Naive B cell (primary cell): ENCODE results near the gene PAPSS2. TPM values are rescaled to one million over a fixed set of nuclear protein-coding genes. Genes with fewer than 3 reads are reported as not detected.

Experiments
- ATAC-seq, 2 donors: fragments of 150-1000 bp; cut with Tn5 transposase; 2 replicates each; pipeline ENCODE4 v1.10.0; 2021; ENCODE audit warnings: low read depth in 2 of 2, mild to moderate bottlenecking in 2 of 2, moderate library complexity in 2 of 2
- DNase-seq: peaks from one replicate; pipeline ENCODE4 v3.0.0; 2022
- H3K27ac Mint-ChIP-seq, 6 donors: one replicate each; pipeline ENCODE4 v1.8.0; 2020 to 2022; ENCODE audit warnings: mild to moderate bottlenecking in 6 of 6, mixed read lengths in 6 of 6, moderate library complexity in 5 of 6, inconsistent platforms in 2 of 6
- H3K27me3 Mint-ChIP-seq, 3 donors: one replicate each; pipeline ENCODE4 v1.8.0; 2021 to 2022; ENCODE audit warnings: mixed read lengths in 3 of 3, mild to moderate bottlenecking in 1 of 3
- H3K36me3 Mint-ChIP-seq, 2 donors: one replicate each; pipeline ENCODE4 v1.8.0; 2020 to 2022; ENCODE audit warnings: mixed read lengths in 2 of 2, inconsistent platforms in 1 of 2, mild to moderate bottlenecking in 1 of 2
- H3K4me1 Mint-ChIP-seq, 3 donors: one replicate each; pipeline ENCODE4 v1.8.0; 2020 to 2022; ENCODE audit warnings: mixed read lengths in 3 of 3, inconsistent platforms in 1 of 3, mild to moderate bottlenecking in 1 of 3, moderate library complexity in 1 of 3
- H3K4me3 Mint-ChIP-seq, 8 donors: one replicate each; pipeline ENCODE4 v1.8.0; 2020 to 2022; ENCODE audit warnings: mild to moderate bottlenecking in 8 of 8, mixed read lengths in 8 of 8, moderate library complexity in 8 of 8, inconsistent platforms in 2 of 8
- H3K9me3 Mint-ChIP-seq, 7 donors: one replicate each; pipeline ENCODE4 v1.8.0; 2020 to 2022; ENCODE audit warnings: mixed read lengths in 7 of 7, mild to moderate bottlenecking in 5 of 7, inconsistent platforms in 2 of 7, moderate library complexity in 1 of 7
- polyA plus RNA-seq, 6 donors: library from polyadenylated mRNA; unstranded; fragments of 300-500 nt; fragmentation: Illumina TruSeq; gene quantifications; one replicate each; pipeline ENCODE4 v1.2.3, GENCODE V29; 2021; ENCODE audit warnings: low read depth in 6 of 6

Gene PAPSS2
- polyA plus RNA-seq, 6 donors from 2014 or later = 0.07 to 0.13 TPM; not detected in 4

GRCh38 chr10:87650838-87651589 lies 8.7 kb upstream of the PAPSS2 start:
- peaks cover 0 to 11% (median 2%) of the 10 kb centered on the region in 7 donors for H3K9me3 Mint-ChIP-seq
- no peak overlapping the region for H3K4me3 Mint-ChIP-seq
- no peak for ATAC-seq
- no peaks in the 10 kb centered on the region for H3K36me3 Mint-ChIP-seq
- H3K27me3 Mint-ChIP-seq = peaks cover 3 to 18% (median 5%) of the 10 kb centered on the region in 3 donors
- no peaks in the 10 kb centered on the region for H3K4me1 Mint-ChIP-seq
- no peak overlapping the region for H3K27ac Mint-ChIP-seq
- DNase-seq = no peak

- no peak for ATAC-seq
- Mint-ChIP-seq H3K9me3 (peaks cover 0 to 5% (median 0%) of the 10 kb centered on the region in 7 donors), H3K27ac (no peak overlapping the region), H3K4me3 (no peak overlapping the region), H3K36me3 (no peaks in the 10 kb centered on the region), H3K27me3 (peaks cover 4 to 18% (median 5%) of the 10 kb centered on the region in 3 donors), H3K4me1 (no peaks in the 10 kb centered on the region)
- DNase-seq = no peak
Measured at GRCh38 chr10:87651801-87652200, 7.9 kb upstream of the PAPSS2 start.

GRCh38 chr10:87652261-87652660 lies 7.4 kb upstream of the PAPSS2 start:
- Mint-ChIP-seq H3K27me3 (peaks cover 4 to 18% (median 5%) of the 10 kb centered on the region in 3 donors), H3K36me3 (no peaks in the 10 kb centered on the region), H3K4me1 (no peaks in the 10 kb centered on the region), H3K4me3 (no peak overlapping the region), H3K27ac (no peak overlapping the region), H3K9me3 (peaks cover 0 to under 1% (median 0%) of the 10 kb centered on the region in 7 donors)
- no peak for DNase-seq
- no peak for ATAC-seq

GRCh38 chr10:87654212-87654611 lies 5.5 kb upstream of the PAPSS2 start:
- no peak for DNase-seq
- Mint-ChIP-seq H3K9me3 (no peaks in the 10 kb centered on the region), H3K4me3 (no peak overlapping the region), H3K27me3 (peaks cover 10 to 24% (median 10%) of the 10 kb centered on the region in 3 donors), H3K36me3 (no peaks in the 10 kb centered on the region), H3K4me1 (peaks cover 0 to 6% (median 3%) of the 10 kb centered on the region in 3 donors), H3K27ac (no peak overlapping the region)
- no peak for ATAC-seq

- H3K9me3 Mint-ChIP-seq = peaks cover 0 to 2% (median 0%) of the 10 kb centered on the region in 7 donors
- peak in 1 of 2 donors; percentile 23 for ATAC-seq
- H3K36me3 Mint-ChIP-seq = no peaks in the 10 kb centered on the region
- peak overlapping the region in 1 of 8 donors; percentile 31 for H3K4me3 Mint-ChIP-seq
- H3K4me1 Mint-ChIP-seq = peaks cover 11 to 19% (median 12%) of the 10 kb centered on the region in 3 donors
- no peak overlapping the region for H3K27ac Mint-ChIP-seq
- peaks cover 26 to 41% (median 27%) of the 10 kb centered on the region in 3 donors for H3K27me3 Mint-ChIP-seq
- peak; percentile 31 for DNase-seq
Measured at GRCh38 chr10:87656431-87657072, 3.1 kb upstream of the PAPSS2 start.

- H3K4me3 Mint-ChIP-seq = no peak overlapping the region
- H3K9me3 Mint-ChIP-seq = peaks cover 0 to 2% (median 0%) of the 10 kb centered on the region in 7 donors
- no peak overlapping the region for H3K27ac Mint-ChIP-seq
- no peak for DNase-seq
- no peaks in the 10 kb centered on the region for H3K36me3 Mint-ChIP-seq
- peaks cover 11 to 19% (median 12%) of the 10 kb centered on the region in 3 donors for H3K4me1 Mint-ChIP-seq
- no peak for ATAC-seq
- peaks cover 32 to 44% (median 32%) of the 10 kb centered on the region in 3 donors for H3K27me3 Mint-ChIP-seq
Measured at GRCh38 chr10:87657371-87657770, 2.3 kb upstream of the PAPSS2 start.

GRCh38 chr10:87658321-87658795 lies 1.3 kb upstream of the PAPSS2 start:
- Mint-ChIP-seq H3K4me1 (peaks cover 11 to 19% (median 12%) of the 10 kb centered on the region in 3 donors), H3K27ac (no peak overlapping the region), H3K9me3 (peaks cover 0 to 2% (median 0%) of the 10 kb centered on the region in 7 donors), H3K4me3 (peak overlapping the region in 2 of 8 donors; percentile 37 to 84), H3K36me3 (no peaks in the 10 kb centered on the region), H3K27me3 (peaks cover 37 to 49% (median 42%) of the 10 kb centered on the region in 3 donors)
- DNase-seq = no peak
- no peak for ATAC-seq

- Mint-ChIP-seq H3K4me1 (peaks cover 11 to 19% (median 12%) of the 10 kb centered on the region in 3 donors), H3K9me3 (peaks cover 0 to 2% (median 0%) of the 10 kb centered on the region in 7 donors), H3K27me3 (peaks cover 43 to 49% (median 48%) of the 10 kb centered on the region in 3 donors), H3K4me3 (peak overlapping the region; percentile 78 to 87 (median 84)), H3K27ac (peak overlapping the region in 1 of 6 donors; percentile 59), H3K36me3 (no peaks in the 10 kb centered on the region)
- DNase-seq (no peak), ATAC-seq (no peak)
Measured at GRCh38 chr10:87658858-87659555, 671 bp upstream of the PAPSS2 start.

GRCh38 chr10:87660484-87661133 lies 931 bp downstream of the PAPSS2 start:
- peaks cover 48 to 59% (median 53%) of the 10 kb centered on the region in 3 donors for H3K27me3 Mint-ChIP-seq
- H3K4me3 Mint-ChIP-seq = peak overlapping the region; percentile 69 to 91 (median 82)
- H3K9me3 Mint-ChIP-seq = peaks cover 0 to 2% (median 0%) of the 10 kb centered on the region in 7 donors
- H3K36me3 Mint-ChIP-seq = no peaks in the 10 kb centered on the region
- peaks cover 11 to 19% (median 12%) of the 10 kb centered on the region in 3 donors for H3K4me1 Mint-ChIP-seq
- ATAC-seq = no peak
- peak overlapping the region in 2 of 6 donors; percentile 21 to 82 for H3K27ac Mint-ChIP-seq
- DNase-seq = no peak

GRCh38 chr10:87661861-87662785 lies 2.4 kb downstream of the PAPSS2 start:
- H3K4me1 Mint-ChIP-seq = peaks cover 11 to 19% (median 12%) of the 10 kb centered on the region in 3 donors
- ATAC-seq = no peak
- peaks cover 43 to 59% (median 49%) of the 10 kb centered on the region in 3 donors for H3K27me3 Mint-ChIP-seq
- peak overlapping the region in 1 of 8 donors; percentile 25 for H3K4me3 Mint-ChIP-seq
- DNase-seq = no peak
- no peaks in the 10 kb centered on the region for H3K36me3 Mint-ChIP-seq
- H3K27ac Mint-ChIP-seq = no peak overlapping the region
- peaks cover 0 to 2% (median 0%) of the 10 kb centered on the region in 7 donors for H3K9me3 Mint-ChIP-seq

GRCh38 chr10:87664276-87664701 lies 4.6 kb downstream of the PAPSS2 start:
- ATAC-seq (no peak), DNase-seq (no peak)
- H3K27me3 Mint-ChIP-seq = peaks cover 41 to 54% (median 43%) of the 10 kb centered on the region in 3 donors
- H3K9me3 Mint-ChIP-seq = peaks cover 0 to 2% (median 0%) of the 10 kb centered on the region in 7 donors
- H3K4me1 Mint-ChIP-seq = peaks cover 7 to 13% (median 12%) of the 10 kb centered on the region in 3 donors
- H3K36me3 Mint-ChIP-seq = no peaks in the 10 kb centered on the region
- no peak overlapping the region for H3K4me3 Mint-ChIP-seq
- no peak overlapping the region for H3K27ac Mint-ChIP-seq

GRCh38 chr10:87667493-87667892 lies 7.8 kb downstream of the PAPSS2 start:
- no peak for ATAC-seq
- Mint-ChIP-seq H3K4me3 (no peak overlapping the region), H3K27ac (peak overlapping the region in 1 of 6 donors; percentile 9)

More at GRCh38 chr10:87667493-87667892, 7.8 kb downstream of the PAPSS2 start:
- Mint-ChIP-seq H3K4me1 (no peaks in the 10 kb centered on the region), H3K9me3 (peaks cover 0 to 2% (median 0%) of the 10 kb centered on the region in 7 donors), H3K27me3 (peaks cover 14 to 26% (median 21%) of the 10 kb centered on the region in 3 donors), H3K36me3 (no peaks in the 10 kb centered on the region)
- no peak for DNase-seq
